ENCODE results near the gene CIBAR2.
"Not testable (repeated sequence)": the region's sequence is repeated elsewhere in the genome, so short reads cannot be mapped to it uniquely, and the experiment has no call there.

CIBAR2 gene

DNA sequence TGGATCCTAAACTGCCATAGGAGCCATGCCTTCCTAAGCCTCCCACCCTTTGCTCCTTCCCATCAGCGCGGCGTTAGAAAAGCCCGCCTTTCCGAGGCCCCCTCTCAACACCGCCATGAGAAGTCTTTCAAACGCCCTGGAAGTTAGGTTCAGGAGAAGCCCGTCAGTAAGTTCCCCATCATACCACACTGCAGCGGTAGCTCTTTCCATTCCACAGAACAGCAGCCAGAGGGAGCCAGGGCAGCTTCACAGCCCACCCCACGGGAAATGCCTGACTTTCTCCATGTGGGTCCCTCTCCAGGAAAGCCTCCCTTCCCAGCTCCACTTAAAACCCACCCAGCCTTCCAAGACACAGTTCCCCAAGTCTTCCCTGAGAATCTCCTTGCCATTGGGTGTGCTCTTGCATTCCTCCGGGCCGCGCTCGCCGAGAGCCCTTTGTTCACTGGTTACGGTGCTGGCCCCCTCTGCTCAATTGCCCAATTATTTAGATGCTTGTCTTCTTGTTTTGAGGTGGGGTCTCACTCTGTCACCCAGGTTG, 56.0 kb downstream of the CIBAR2 start:
- no peak for DNase-seq

DNA sequence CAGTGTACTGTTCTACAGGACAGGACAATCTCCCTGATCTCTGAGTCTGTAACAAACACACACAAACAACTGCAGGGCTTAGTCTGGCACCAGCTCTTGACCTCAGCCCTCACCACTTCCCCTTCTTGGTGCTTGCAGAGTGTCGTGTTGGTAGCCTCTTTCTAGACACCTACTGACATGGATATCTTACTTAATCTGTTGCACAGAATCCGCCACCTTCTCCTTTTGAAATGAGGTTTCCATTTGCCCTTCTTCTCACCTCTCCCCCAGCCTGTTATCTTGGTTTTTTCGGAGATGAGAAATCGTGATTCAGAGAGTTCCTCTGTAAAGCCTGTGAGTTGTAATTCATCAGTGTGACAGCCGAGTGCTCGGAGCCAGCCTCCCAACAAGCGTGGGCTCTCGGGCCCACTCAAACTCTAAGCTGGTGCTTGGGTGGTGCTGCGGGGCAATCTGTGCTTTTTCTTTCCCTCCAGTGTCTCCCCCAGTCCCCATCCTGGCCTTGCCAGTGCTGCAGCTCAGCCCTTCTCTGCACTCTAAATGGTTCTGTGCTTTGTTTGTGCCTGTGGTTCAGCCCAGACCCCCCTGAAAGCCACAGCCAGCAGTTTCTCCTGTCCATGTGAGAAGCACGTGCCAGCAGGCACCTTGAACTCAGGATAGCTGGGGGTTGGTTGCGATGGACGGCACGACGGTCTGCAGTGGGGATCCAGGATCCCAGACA, 56.6 kb downstream of the CIBAR2 start:
- DNase-seq = peak; percentile 78

DNA sequence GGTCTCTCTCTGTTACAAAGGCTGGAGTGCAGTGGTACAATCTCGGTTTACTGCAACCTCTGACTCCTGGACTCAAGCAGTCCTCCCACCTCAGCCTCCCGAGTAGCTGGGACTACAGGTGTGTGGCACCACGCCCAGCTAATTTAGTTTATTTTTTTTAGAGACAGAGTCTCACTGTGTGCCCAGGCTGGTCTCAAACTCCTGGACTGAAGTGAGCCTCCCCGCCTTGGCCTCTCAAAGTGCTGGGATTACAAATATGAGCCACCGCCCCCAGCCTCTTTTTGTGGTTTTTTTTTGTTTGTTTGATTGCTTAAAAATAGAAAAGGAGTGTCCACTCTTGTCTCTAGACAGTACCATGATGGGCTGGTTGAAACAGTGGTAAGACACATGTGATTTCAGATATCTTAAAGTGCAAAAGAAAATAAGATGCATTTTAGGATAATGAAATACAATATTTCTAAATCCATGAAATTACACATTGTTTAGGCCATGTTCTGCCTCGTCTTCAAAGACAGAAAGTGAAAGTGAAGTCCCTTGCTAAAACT, 57.3 kb downstream of the CIBAR2 start:
- DNase-seq = no peak

DNA sequence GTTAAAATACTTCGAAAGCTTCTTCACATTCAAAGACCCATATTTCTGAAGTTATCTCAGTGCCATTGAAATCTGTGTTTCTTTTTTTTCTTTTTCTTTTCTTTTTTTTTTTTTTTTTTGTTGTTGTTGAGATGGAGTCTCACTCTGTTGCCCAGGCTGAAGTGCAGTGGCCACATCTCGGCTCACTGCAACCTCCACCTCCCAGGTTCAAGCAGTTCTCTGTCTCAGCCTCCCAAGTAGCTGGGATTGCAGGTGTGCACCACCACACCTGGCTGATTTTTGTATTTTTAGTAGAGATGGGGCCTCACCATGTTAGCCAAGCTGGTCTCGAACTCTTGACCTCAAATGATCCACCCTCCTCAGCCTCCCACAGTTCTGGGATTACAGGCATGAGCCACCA, 58.0 kb downstream of the CIBAR2 start:
- DNase-seq = not testable (repeated sequence)

DNA sequence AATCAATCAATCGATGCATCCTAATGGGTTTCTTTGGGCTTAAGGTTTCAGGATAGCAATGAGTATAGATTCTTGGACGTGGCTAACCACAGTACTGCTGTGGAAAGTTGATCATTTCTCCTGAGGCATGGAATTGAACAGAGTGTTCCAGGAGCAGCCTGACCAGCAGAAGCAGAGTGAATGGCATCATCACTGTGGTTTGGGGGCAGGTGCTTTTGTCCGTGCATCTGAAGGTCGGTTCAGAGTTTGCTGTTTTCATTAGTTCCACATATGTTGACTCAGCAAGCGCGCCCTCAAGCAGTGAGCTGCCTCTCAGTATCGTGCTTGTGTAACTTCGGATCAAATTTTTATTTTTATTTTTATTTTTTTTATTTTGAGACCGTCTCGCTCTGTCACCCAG, 59.7 kb downstream of the CIBAR2 start:
- no peak for DNase-seq

DNA sequence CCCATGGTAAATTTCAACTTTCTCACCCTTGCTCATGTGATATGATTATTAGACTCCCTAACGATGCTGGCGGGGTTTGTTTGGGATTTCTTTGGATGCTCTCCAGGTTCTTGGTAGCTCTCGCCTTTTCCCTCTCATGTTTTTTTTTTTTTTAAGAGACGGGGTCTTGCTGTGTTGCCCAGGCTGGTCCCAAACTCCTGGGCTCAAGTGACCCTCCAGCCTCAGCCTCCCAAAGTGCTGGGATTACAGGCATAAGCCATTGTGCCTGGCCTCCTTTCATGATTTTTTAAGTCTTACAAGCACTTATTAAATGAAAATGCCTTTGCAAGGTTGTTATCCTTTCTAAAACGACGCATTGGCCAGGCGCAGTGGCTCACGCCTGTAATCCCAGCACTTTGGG, 60.6 kb downstream of the CIBAR2 start:
- DNase-seq = no peak

DNA sequence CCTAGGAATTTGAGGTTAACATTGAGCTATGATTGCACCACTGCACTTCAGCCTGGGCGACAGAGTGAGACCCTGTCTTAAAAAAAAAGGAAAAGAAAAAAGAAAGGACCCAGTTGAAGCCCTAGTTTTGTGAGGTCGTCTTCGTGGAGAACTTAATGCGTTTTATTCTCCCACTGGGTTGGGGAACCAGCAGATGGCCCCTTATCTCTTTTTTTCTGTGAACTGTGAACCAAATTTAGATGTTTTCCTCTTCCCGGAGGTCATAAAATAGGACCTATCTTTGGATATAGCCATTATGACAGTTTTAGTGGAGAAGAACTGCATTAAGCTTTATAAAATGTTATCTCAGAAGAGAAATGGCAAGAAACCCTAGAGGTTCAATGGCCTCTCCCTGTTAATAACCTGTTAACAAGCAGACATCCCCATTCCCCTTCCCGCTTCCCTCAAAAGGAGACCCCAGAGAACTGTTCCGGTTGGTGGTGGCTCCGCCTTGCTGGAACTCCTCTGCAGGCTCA, 61.1 kb downstream of the CIBAR2 start:
- no peak for DNase-seq

DNA sequence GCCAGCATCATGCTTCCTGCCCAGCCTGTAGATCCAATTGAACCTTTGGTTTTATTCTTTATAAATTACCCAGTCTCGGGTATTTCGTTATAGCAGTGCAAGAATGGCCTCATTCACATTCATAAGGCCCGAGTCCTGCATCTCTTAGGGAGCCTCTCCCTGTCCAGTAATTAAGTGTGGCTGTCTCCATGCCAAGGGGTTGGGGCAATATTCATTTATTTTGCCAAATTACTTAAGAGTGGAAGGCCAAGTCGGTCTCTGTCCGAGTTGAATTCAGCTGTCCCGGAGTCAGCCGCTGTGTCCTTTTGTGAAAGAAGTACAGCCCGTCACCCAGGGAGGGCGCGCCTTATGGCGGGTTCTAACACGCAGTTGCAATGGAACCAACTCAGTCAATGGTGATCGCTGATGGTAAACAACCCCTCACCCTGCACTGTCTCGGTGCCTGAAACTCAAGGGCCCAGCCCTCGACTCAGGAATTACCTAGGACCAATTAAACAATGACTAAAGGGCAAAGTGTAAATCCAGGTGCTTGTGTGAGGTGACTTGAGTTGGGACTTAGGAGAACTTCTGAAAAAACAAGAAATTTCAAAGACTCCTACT, 62.5 kb downstream of the CIBAR2 start:
- DNase-seq = no peak

DNA sequence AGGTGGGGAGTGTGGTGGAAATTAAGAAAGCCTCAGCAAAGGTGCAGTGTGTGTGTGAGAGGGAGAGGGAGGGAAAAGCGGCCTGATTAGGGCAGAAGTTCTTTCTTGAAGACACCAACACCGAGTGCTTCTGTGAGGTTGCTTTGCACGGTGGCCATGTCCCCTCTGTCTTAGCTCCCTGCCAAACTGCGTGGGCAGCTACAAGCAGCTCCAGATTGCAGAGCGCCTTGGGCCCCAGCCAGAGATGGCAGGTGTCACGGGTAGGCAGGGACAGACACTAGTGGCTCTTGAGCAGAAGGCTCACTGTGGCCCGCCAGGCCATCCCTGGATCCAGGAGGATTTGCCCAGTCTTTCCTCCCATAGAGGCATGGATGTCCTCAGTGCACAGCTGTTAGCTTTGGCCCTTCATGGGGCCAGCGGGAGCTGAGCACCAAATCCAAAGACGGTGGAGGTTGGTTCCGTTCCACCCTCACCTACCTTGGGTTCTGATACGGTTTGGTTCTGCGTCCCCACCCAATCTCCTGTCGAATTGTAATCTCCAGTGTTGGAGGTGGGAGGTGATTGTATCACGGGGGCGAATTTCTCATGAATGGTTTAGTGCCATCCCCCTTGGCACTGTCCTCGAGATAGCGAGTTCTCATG, 63.2 kb downstream of the CIBAR2 start:
- no peak for DNase-seq

Data from activated CD8-positive, alpha-beta memory T cell treated with anti-CD3 and anti-CD28 coated beads, Interleukin-2, amount 50 U/mL, for 48 hours (primary cell).